GM13977 (cell line): ENCODE measurements around the gene GLP1R.

Experiments used
- DNase-seq: peaks from one replicate; pipeline ENCODE4 v3.0.0; 2012; ENCODE audit warnings: low spot score
- CTCF ChIP-seq: IDR thresholded peaks from 2 replicates; pipeline ENCODE4 v1.5.1; 2012; ENCODE audit warnings: mild to moderate bottlenecking, control low read depth; ENCODE audit not compliant: insufficient read depth; ENCODE audit errors: extremely low read depth, missing control alignments
- in situ Hi-C: fragments of 300-500 bp; cut with MboI; formaldehyde crosslinking; loops from one replicate; pipeline ENCODE4 v1.12.0; 2022; ENCODE audit warnings: low sequenced_read_pairs, low pct_unique_long_range_greater_than_20kb, mixed read lengths, inconsistent platforms; ENCODE audit not compliant: unreplicated experiment

GLP1R gene

GRCh38 chr6:39082310-39082709 is 33.7 kb downstream of the GLP1R start:
- TF ChIP-seq CTCF, result no peak
- in situ Hi-C loops, result no loop called here
- no peak for DNase-seq

GRCh38 chr6:39083231-39083634 is 34.7 kb downstream of the GLP1R start:
- in situ Hi-C loops, result no loop called here
- no peak for DNase-seq
- no peak for TF ChIP-seq CTCF

GRCh38 chr6:39084506-39084905 is 35.9 kb downstream of the GLP1R start:
- no peak for DNase-seq
- TF ChIP-seq CTCF, result no peak
- in situ Hi-C loops, result no loop called here

GRCh38 chr6:39085129-39085797 is 36.7 kb downstream of the GLP1R start:
- DNase-seq, result no peak
- in situ Hi-C loops, result no loop called here
- no peak for TF ChIP-seq CTCF

- no peak for TF ChIP-seq CTCF
Observed at GRCh38 chr6:39086294-39086693, 37.7 kb downstream of the GLP1R start.

GRCh38 chr6:39086711-39087110 is 38.1 kb downstream of the GLP1R start:
- TF ChIP-seq CTCF, result no peak
- DNase-seq, result no peak
- in situ Hi-C loops, result no loop called here

More at GRCh38 chr6:39086294-39086693, 37.7 kb downstream of the GLP1R start:
- DNase-seq, result peak; percentile 64
- in situ Hi-C loops, result no loop called here
